HG03159 (cell line): ENCODE results near the gene ARID2.

Source experiments
- ATAC-seq: cut with Tn5 transposase; IDR thresholded peaks from one replicate; pipeline ENCODE4 v1.9.1; 2021; ENCODE audit warnings: mild to moderate bottlenecking, moderate library complexity; ENCODE audit not compliant: unreplicated experiment

The ARID2 gene

GRCh38 chr12:45729233-45730083 is at the start of gene ARID2:
ARID2 (plus strand) TSS chr12:45729706; CDS start chr12:45729837, 131 bp downstream.
- peak; percentile 9 for ATAC-seq

GRCh38 chr12:45680362-45680761 is 49.1 kb upstream of the ARID2 start:
- no peak for ATAC-seq

- ATAC-seq, result no peak
Measured at GRCh38 chr12:45681465-45681864, 48.0 kb upstream of the ARID2 start.

GRCh38 chr12:45685680-45686079 is 43.8 kb upstream of the ARID2 start:
- no peak for ATAC-seq

GRCh38 chr12:45687081-45688015 is 42.2 kb upstream of the ARID2 start:
- ATAC-seq, result no peak

GRCh38 chr12:45688183-45688582 is 41.3 kb upstream of the ARID2 start:
- no peak for ATAC-seq

GRCh38 chr12:45695035-45695434 is 34.5 kb upstream of the ARID2 start:
- ATAC-seq, result no peak

GRCh38 chr12:45695606-45696005 is 33.9 kb upstream of the ARID2 start:
- ATAC-seq, result no peak

- ATAC-seq, result no peak
Measured at GRCh38 chr12:45696049-45696448, 33.5 kb upstream of the ARID2 start.

- no peak for ATAC-seq
Measured at GRCh38 chr12:45697371-45697770, 32.1 kb upstream of the ARID2 start.

GRCh38 chr12:45701296-45701695 is 28.2 kb upstream of the ARID2 start:
- ATAC-seq, result no peak

GRCh38 chr12:45703942-45704341 is 25.6 kb upstream of the ARID2 start:
- ATAC-seq, result no peak

GRCh38 chr12:45704968-45705367 is 24.5 kb upstream of the ARID2 start:
- ATAC-seq, result no peak

- ATAC-seq, result no peak
Measured at GRCh38 chr12:45705404-45705803, 24.1 kb upstream of the ARID2 start.

GRCh38 chr12:45707241-45707857 is 22.2 kb upstream of the ARID2 start:
- no peak for ATAC-seq

- ATAC-seq, result no peak
Measured at GRCh38 chr12:45708363-45708762, 21.1 kb upstream of the ARID2 start.

GRCh38 chr12:45708901-45709300 is 20.6 kb upstream of the ARID2 start:
- ATAC-seq, result no peak

GRCh38 chr12:45712319-45712718 is 17.2 kb upstream of the ARID2 start:
- no peak for ATAC-seq

- ATAC-seq, result no peak
Measured at GRCh38 chr12:45713078-45713477, 16.4 kb upstream of the ARID2 start.

- ATAC-seq, result no peak
Measured at GRCh38 chr12:45718306-45718705, 11.2 kb upstream of the ARID2 start.

GRCh38 chr12:45720069-45720468 is 9.4 kb upstream of the ARID2 start:
- ATAC-seq, result no peak
